IPS-NIHi7 (cell line): ENCODE measurements around the gene PDGFA.
A peak's percentile ranks its signal among the peaks of the same experiment; 100 is the strongest.

Experiments
- DNase-seq: peaks from one replicate; pipeline ENCODE4 v3.0.0; 2012; ENCODE audit warnings: mixed read lengths; ENCODE audit errors: extremely low spot score

The PDGFA gene

DNA sequence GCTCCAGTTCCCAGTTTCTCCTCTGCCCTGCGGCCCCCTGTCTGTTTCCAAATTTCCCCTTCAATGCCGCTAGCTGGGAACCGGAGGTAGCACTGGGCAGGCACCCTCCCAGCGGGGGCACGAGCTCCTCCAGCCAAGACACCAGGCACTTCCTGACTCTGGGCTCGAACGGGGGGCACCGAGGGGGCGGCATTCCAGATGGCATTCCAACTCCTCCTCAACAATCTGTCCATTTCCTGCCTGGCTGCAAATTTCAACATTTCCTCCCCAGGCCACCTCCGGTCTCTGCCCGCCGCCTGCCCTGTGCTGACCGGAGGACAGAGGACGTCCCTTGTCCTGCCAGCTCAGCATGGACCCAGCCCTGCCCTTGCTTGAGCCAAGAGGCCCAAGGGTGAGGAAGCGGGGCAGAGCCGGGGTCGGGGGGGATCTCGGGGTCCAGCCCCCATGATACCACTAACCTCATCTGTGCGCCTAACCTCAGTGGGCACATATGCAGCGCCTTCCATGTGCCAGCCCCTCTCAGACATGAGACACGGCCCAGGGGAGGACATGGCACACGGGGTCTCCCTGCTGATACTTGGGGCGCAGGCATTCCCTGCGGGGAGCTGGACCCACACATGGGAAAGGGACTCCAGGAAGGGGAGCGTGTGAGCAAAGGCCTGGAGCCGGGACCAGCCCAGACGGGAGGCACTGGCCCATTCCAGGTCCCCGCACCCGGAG, 58.0 kb downstream of the PDGFA start:
- no peak for DNase-seq

DNA sequence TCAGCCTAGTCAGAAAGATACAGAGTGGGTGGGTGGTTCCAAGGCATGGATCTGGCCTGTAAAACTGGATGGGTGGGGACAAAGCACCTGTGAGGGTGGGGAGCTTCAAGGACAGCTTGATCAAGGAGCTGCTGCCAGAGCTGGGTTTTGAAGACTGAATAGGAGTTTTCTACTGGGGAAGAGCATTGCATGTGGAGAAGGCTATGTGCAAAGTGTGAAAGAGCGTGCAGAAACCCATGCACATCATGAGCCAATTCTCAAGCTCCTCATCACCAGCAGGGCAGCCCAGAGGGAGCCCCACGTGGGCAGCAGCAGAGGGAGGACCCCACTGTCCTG, 58.6 kb downstream of the PDGFA start:
- DNase-seq = no peak

- peak; percentile 75 for DNase-seq
Measured at GRCh38 chr7:460374-461116, 59.1 kb downstream of the PDGFA start.

DNA sequence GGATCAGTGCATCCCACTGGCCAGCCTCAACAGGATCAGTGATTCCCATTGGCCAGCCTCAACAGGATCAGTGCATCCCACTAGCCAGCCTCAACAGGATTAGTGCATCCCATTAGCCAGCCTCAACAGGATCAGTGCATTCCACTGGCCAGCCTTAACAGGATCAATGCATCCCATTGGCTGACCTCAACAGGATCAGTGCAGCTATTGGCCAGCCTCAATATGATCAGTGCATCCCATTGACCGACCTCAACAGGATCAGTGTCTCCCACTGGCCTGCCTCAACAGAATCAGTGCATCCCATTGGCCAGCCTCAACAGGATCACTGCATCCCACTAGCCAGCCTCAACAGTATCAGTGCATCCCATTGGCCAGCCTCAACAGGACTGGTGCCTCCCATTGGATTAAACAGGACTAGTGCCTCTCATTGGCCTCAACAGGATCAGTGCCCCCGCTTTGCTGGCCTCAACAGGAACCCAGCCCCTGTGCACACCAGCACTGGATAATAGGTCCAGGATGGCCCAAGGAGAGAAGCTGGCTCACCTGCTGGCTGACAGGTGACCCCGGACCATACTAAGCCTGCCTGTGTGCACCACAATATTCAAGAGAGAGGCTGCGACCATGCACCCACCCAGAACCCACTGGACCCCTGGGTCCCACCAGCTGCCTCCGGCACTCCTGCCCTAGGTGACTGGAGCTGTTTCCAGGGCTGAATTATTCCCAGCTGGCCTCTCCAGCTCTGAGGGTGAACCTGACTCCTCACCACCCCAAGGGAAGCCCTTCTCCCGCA, 59.9 kb downstream of the PDGFA start:
- no peak for DNase-seq

DNA sequence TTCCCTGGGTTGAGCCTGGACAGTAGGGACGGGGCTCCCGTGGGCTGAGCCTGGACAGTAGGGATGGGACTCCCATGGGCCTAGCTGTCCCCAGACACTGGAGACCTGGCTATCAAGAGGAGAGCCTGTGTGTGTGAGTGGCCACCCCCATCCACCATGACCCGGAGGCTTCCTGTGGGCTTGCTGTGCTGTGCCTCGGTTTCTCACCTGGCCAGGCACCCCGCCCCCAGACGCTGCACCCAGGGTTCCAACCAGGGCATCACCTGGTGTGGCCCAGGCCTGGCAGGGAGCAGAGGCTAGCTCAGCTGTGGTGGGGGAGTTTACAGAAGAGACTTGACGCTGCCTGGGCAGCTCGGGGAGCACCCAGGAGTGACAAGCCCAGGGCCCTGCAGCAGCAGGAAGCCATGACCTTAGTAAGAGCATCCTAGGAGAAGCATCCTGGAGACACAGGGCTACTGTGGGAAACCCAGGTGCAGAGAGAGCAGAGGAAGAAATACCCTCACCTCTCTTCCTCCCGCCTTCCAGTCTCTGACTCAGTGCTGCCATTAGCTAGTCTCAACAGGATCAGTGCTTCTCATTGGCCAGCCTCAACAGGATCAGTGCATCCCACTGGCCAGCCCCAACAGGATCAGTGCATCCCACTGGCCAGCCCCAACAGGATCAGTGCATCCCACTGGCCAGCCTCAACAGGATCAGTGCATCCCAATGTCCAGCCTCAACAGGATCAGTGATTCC, 61.0 kb downstream of the PDGFA start:
- no peak for DNase-seq

DNA sequence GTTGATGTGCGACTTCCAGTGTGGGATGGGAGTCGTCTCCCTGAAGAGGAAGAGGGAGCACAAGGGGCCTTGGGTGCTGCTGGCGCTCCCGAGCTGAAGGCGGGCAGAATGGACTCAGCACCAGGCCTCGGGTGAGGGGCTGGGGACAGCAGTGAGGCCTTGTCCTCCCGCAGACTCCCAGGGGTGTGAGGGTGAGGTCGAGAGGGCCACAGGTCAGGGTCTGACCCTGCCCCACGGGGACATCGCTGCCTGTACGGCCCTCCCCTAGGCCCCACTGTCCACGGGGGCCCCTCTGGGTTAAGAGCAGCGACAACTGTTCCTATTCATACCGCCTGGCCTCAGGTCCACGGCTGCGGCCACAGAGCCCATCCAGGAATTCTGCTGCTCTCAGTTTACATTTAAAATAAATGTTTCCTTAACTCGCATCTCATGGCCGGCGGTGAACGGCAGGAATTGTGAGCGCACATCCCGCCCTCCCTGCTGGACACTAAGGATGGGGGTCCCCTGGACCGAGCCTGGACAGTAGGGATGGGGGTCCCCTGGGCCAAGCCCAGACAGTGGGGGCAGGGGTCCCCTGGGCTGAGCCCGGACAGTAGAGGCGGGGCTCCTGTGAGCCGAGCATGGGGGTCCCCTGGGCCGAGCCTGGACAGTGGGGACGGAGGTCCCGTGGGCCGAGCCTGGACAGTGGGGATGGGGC, 61.7 kb downstream of the PDGFA start:
- no peak for DNase-seq

DNA sequence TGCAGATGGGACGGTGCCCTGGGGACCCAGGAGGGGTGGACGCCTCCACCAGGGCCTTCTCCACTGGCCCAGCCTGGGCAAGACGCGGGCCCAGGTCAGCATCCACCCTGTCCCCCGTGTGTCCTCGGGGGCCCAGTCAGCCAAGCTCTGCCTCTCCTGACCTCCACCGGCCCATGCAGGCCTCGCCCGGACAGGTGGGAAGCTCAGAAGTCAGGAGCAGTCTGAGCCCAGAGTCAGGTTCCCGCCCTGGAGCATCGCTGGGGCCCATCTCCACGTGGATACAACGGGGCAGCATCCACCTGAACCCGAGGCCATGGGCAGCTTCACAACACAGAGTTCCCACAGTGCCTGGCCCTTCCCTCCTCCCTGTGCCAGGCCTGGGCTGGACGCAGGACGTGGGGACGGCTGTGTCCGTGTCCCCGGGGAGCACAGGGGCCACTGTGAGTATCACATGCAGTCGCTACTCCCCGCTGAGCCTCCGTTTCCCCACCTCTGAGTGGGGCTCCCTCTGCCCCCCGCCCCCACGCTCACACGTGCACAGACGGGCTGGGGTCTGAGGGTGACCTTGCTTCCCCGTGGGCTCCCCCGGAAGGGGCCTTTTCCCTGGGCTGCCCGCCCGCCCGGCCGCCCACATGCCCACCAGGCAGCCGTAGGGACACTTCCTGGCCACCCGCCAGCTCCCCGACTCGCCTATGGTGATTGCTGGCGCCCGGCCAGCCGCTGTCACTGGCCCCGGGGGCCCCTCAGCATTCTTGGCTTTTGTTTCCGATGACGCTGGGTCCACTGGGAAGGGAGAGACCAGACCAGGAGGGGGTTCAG, 64.3 kb downstream of the PDGFA start:
- DNase-seq = no peak

- DNase-seq = no peak
Measured at GRCh38 chr7:454356-455109, 65.1 kb downstream of the PDGFA start.

DNA sequence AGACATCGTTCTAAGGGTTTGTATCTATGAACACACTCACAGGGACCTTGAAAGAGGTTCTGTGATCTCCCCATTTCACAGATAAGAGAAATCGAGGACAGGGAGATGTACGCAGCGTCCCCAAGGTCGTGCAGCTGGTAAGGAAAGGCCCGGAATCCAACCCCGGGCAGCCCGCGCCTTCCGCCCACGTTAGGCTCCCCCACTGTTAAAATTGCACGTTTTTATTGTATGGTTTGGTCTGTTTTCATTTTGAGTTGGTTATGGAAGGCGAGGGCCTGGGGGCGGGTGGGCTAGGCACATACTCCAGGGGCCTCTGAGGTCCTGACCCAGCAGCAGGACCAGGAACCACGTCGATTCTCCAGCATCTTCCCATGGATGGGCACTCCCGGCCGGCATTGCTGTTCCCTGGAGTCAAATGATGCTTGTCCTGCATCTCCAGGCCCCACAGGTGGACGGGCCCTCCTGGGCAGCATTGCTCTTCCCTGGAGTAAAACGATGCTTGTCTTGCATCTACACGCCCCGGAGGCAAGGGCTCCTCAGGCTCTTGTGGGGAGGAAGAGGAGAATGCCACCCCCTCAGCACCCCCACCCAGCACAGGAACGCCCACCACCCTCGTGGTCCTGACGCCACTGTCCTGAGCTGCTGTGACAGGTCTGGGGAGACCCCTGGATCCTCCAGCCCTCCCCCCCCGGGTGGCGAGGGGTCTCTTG, 65.9 kb downstream of the PDGFA start:
- no peak for DNase-seq

DNA sequence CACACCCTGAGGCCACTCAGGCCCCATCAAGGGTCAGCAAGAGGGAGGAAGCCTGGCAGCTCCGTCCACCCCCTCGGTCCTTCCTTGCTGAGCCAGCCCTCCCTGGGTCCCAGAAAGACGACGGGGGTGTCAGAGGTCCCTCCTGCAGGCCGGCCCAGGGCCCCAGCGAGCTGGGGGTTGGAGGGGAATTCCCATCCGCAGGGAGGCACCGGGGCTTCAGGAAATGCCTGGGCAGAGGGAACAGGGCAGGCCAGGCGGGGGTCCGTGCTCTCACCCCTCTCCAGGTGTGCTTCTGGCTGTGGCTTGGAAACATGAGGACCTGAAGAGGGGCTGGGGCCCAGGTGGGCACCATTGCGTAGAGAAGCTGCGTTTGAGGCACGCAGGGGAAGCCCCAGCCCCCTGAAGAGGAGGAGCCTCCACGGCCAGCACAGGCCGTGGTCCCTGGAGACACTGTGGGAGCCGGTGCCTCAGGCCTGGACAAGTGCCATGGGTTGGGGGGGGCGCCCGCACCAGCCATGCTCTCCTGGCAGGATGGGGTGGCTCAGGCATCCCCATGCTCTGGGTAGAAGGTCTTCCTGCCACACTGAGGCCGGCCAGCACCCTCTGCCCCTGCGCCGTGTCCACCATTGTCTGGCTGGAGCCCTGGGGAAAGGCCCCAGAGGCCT, 66.7 kb downstream of the PDGFA start:
- DNase-seq = no peak

GRCh38 chr7:452226-452751, 67.4 kb downstream of the PDGFA start:
- peak; percentile 66 for DNase-seq

GRCh38 chr7:451255-452225, 68.1 kb downstream of the PDGFA start:
- DNase-seq = peak; percentile 75

GRCh38 chr7:450741-451140, 68.9 kb downstream of the PDGFA start:
- DNase-seq = no peak

DNA sequence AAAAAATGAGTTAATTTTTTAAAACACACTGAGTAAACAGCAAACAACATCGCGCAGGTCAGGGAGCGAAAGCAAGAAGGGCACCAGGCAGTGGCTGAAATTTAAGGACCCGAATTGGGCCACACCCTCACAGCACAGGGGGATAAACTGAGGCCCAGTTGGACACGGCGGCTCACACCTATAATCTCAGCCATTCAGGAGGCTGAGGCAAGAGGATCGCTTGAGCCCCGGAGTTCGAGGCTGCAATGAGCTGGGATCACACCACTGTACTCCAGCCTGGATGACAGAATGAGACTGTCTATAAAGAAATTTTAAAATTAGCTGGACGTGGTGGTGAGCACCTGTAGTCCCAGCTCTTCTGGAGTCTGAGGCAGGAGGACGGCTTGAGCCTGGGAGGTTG, 69.6 kb downstream of the PDGFA start:
- DNase-seq = no peak

DNA sequence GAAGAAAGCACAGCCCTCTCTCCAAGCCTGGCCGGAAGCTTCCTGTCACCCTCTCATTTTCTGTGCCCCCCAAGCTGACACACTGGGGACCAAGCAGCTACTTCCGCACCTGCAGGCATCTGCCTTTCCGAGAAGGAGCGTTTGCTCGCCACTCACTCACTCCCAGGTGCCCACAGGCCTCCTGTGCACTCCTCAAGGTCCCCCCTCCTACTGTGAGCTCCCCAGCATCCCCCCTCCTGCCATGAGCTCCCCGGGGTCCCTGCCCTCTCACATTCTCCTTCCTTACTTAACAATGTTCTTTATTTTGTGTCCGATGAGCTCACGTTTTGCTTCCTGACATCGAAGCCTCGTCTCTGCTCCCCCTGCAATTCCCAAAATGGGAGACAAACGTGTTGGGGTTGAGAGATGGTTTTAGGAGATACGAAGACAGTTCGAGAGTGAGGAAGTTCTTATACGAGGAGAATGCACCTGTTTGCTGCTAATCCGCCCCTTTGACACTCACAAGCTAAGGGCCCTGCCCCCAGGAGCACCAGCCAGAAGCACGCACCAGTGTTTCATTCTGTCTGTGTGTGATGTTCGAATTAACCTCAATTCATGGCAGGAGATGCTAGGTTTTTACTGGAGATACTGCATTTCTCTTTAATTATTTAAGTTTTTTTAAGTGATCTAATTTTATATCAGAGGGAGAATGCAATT, 70.2 kb downstream of the PDGFA start:
- DNase-seq = no peak

- no peak for DNase-seq
Measured at GRCh38 chr7:447523-447922, 72.1 kb downstream of the PDGFA start.
